ENCODE data around the gene USP2. TPM values are rescaled to one million over a fixed set of nuclear protein-coding genes. Genes with fewer than 3 reads are reported as not detected.

The USP2 gene
- total and polyA plus RNA-seq, 2 donors (not counting 1 experiment from before 2014, with no cell fraction given): 0.66 to 2.3 TPM

GRCh38 chr11:119320240-119320775 lies 61.2 kb downstream of the USP2 start:
- no peak overlapping the region for H2AFZ ChIP-seq (ENCODE audit: low read length)
- no peaks in the 10 kb centered on the region for H4K20me1 ChIP-seq (ENCODE audit: control insufficient read depth, extremely low read depth, insufficient read depth, low read length)
- peak overlapping the region in 1 of 4 experiments; percentile 49 for H3K4me3 ChIP-seq (replicated peaks in 1 of 4; ENCODE audit: control extremely low read depth in 1 of 4, insufficient read depth in 1 of 4, low read depth in 3 of 4, low read length in 4 of 4)
- peak overlapping the region; percentile 57 for H3K9ac ChIP-seq (ENCODE audit: insufficient read depth, low read length)
- no peaks in the 10 kb centered on the region for H3K79me2 ChIP-seq (ENCODE audit: control insufficient read depth, insufficient read depth, low read length)
- no peak for TF ChIP-seq CTCF (conservative IDR thresholded peaks at IDR 0.05 in 1 of 2, IDR thresholded peaks at IDR 0.05 in 1 of 2; ENCODE audit: low read depth in 1 of 2, low read length in 2 of 2)
- TF ChIP-seq EZH2 (IDR thresholded peaks at IDR 0.05; ENCODE audit: low read length, missing control alignments): no peak
- peaks cover 27% of the 10 kb centered on the region for H3K4me1 ChIP-seq (ENCODE audit: control insufficient read depth, extremely low read depth, insufficient read depth, low read length)
- H3K36me3 ChIP-seq (ENCODE audit: control insufficient read depth, insufficient read depth, low read length): no peaks in the 10 kb centered on the region
- no peak for DNase-seq (ENCODE audit: low read depth in 2 of 2)
- no peaks in the 10 kb centered on the region for H3K9me3 ChIP-seq (ENCODE audit: control insufficient read depth, insufficient read depth, low read depth, low read length)
- peaks cover 6% of the 10 kb centered on the region for H3K27me3 ChIP-seq (ENCODE audit: control insufficient read depth, insufficient read depth, low read length)
- H3K27ac ChIP-seq (ENCODE audit: insufficient read depth, low read length): no peak overlapping the region
- no peak overlapping the region for H3K4me2 ChIP-seq (ENCODE audit: extremely low read depth, insufficient read depth, low read length)

GRCh38 chr11:119319700-119320239 lies 61.7 kb downstream of the USP2 start:
- Histone ChIP-seq H4K20me1 (ENCODE audit: control insufficient read depth, extremely low read depth, insufficient read depth, low read length) (no peaks in the 10 kb centered on the region), H3K4me1 (ENCODE audit: control insufficient read depth, extremely low read depth, insufficient read depth, low read length) (peaks cover 27% of the 10 kb centered on the region), H3K27ac (ENCODE audit: insufficient read depth, low read length) (peak overlapping the region; percentile 9), H3K79me2 (ENCODE audit: control insufficient read depth, insufficient read depth, low read length) (no peaks in the 10 kb centered on the region), H2AFZ (ENCODE audit: low read length) (no peak overlapping the region), H3K9ac (ENCODE audit: insufficient read depth, low read length) (no peak overlapping the region), H3K27me3 (ENCODE audit: control insufficient read depth, insufficient read depth, low read length) (peaks cover 8% of the 10 kb centered on the region), H3K4me2 (ENCODE audit: extremely low read depth, insufficient read depth, low read length) (no peak overlapping the region), H3K9me3 (ENCODE audit: control insufficient read depth, insufficient read depth, low read depth, low read length) (no peaks in the 10 kb centered on the region), H3K4me3 (replicated peaks in 1 of 4; ENCODE audit: control extremely low read depth in 1 of 4, insufficient read depth in 1 of 4, low read depth in 3 of 4, low read length in 4 of 4) (no peak overlapping the region), H3K36me3 (ENCODE audit: control insufficient read depth, insufficient read depth, low read length) (no peaks in the 10 kb centered on the region)
- TF ChIP-seq CTCF (conservative IDR thresholded peaks at IDR 0.05 in 1 of 2, IDR thresholded peaks at IDR 0.05 in 1 of 2; ENCODE audit: low read depth in 1 of 2, low read length in 2 of 2) (no peak), EZH2 (IDR thresholded peaks at IDR 0.05; ENCODE audit: low read length, missing control alignments) (no peak)
- no peak for DNase-seq (ENCODE audit: low read depth in 2 of 2)

GRCh38 chr11:119319136-119319699 lies 62.3 kb downstream of the USP2 start:
- Histone ChIP-seq H3K4me1 (ENCODE audit: control insufficient read depth, extremely low read depth, insufficient read depth, low read length) (peaks cover 27% of the 10 kb centered on the region), H4K20me1 (ENCODE audit: control insufficient read depth, extremely low read depth, insufficient read depth, low read length) (no peaks in the 10 kb centered on the region), H3K4me2 (ENCODE audit: extremely low read depth, insufficient read depth, low read length) (no peak overlapping the region), H3K4me3 (replicated peaks in 1 of 4; ENCODE audit: control extremely low read depth in 1 of 4, insufficient read depth in 1 of 4, low read depth in 3 of 4, low read length in 4 of 4) (no peak overlapping the region), H3K9me3 (ENCODE audit: control insufficient read depth, insufficient read depth, low read depth, low read length) (no peaks in the 10 kb centered on the region), H3K36me3 (ENCODE audit: control insufficient read depth, insufficient read depth, low read length) (no peaks in the 10 kb centered on the region), H3K79me2 (ENCODE audit: control insufficient read depth, insufficient read depth, low read length) (no peaks in the 10 kb centered on the region), H3K27me3 (ENCODE audit: control insufficient read depth, insufficient read depth, low read length) (peaks cover 8% of the 10 kb centered on the region), H2AFZ (ENCODE audit: low read length) (no peak overlapping the region), H3K9ac (ENCODE audit: insufficient read depth, low read length) (no peak overlapping the region), H3K27ac (ENCODE audit: insufficient read depth, low read length) (peak overlapping the region; percentile 9)
- TF ChIP-seq EZH2 (IDR thresholded peaks at IDR 0.05; ENCODE audit: low read length, missing control alignments) (no peak), CTCF (conservative IDR thresholded peaks at IDR 0.05 in 1 of 2, IDR thresholded peaks at IDR 0.05 in 1 of 2; ENCODE audit: low read depth in 1 of 2, low read length in 2 of 2) (no peak)
- DNase-seq (ENCODE audit: low read depth in 2 of 2): no peak
